Hypothalamus (tissue), 51 donors: Measurements from ENCODE around the gene TMEM150A.
A peak's percentile ranks its signal among the peaks of the same experiment; 100 is the strongest.
"Not testable (repeated sequence)": the region's sequence is repeated elsewhere in the genome, so short reads cannot be mapped to it uniquely, and the experiment has no call there.

Experiments
- DNase-seq, 51 donors: peaks; one replicate each; lab custom pipeline; 2025; lab: John Stamatoyannopoulos, UW

TMEM150A gene

DNA sequence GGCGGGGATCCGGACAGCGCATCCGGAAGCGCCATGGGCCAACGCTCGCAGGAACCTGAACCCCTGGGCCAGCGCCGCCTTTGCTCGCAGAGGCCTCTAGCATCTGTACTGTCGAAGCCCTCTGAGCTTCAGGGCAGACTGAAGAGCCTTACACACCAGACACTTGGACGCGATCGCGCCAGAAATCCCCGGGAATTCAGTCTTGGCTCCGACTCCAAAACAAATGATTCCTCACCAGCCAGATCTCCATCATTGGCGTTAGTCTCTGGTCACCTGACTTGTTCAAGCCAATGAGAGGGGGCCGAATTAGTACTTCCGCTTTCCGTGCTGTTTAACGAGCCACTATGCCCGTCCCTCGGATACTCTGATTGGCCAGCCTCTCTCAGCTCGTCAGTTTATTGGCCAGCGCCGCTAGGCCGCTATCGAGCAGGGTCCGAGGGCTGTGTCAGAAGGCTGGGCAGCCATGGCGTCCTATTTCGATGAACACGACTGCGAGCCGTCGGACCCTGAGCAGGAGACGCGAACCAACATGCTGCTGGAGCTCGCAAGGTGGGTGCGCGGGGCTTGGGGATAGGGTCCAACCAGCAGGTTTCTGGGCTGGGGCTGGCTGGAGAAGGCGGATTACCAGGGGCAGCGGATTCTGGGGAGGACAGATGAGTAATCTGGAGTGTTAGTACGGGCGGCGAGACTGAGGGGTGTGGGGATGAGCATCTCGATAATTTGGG lies 7.0 kb downstream of the TMEM150A start, which contains the start of gene RNF181:
Gene RNF181, plus strand, starts transcription at position 445 of the 725 bp plus-strand sequence. Its CDS starts 19 bp downstream, at position 464.
- peak; percentile 69 to 100 (median 97) for DNase-seq

DNA sequence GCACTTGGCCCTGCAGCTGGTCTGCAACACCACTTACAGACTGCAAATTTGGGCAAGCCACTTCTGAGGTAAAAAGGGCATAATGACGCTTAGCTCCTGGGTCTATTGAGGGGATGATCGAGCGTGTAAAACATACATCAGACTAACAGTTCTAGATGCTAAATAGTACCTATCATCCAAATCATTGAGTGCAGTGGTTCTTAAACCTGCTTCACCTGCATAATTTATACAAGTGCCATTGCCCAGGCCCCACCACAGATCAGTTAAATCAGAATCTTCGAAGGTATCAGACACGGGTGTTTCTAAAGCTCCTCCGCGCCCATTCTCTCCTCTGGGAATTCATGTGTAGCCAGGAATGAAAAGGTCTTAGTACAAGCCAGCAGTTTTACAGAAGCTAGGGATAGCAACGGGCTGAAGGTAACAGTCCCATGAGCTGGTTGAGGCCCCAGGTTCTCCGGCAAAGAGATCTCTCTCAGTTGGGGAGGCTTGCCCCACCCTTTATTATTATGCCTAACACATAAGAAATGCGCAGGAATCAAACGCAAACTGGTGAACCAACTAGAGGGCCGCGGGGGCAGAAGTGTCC lies 7.7 kb downstream of the TMEM150A start:
- no peak for DNase-seq

DNA sequence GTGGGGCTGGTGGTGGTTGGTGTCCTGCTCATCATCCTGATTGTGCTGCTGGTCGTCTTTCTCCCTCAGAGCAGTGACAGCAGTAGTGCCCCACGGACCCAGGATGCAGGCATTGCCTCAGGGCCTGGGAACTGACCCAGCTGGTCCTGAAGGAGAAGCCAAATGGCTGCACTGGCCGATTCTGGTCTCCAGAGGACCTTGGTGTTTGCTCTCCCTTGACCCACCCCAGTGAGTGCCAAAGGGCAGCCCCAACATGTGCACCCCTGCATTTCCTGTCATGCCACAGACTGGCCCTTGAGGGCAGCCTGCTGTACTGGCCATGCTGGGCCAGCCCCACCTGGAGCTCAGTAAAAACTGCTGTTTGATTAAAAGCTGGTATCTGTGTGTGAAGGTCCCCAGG lies 9.5 kb downstream of the TMEM150A start:
- no peak for DNase-seq

DNA sequence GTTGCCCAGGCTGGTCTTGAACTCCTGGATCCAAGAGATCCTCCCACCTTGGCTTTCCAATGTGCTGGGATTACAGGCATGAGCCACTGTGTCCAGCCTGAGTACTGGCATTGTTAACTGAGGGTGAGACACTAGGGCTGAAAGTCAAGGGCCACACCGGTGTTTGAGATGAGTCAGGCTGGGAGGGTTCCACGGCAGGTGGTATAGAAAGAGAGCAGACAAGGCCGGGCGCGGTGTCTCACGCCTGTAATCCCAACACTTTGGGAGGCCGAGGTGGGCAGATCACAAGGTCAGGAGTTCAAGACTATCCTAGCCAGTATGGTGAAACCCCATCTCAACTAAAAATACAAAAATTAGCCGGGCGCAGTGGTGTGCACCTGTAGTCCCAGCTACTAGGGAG lies 10.2 kb downstream of the TMEM150A start:
- not testable (repeated sequence) for DNase-seq

DNA sequence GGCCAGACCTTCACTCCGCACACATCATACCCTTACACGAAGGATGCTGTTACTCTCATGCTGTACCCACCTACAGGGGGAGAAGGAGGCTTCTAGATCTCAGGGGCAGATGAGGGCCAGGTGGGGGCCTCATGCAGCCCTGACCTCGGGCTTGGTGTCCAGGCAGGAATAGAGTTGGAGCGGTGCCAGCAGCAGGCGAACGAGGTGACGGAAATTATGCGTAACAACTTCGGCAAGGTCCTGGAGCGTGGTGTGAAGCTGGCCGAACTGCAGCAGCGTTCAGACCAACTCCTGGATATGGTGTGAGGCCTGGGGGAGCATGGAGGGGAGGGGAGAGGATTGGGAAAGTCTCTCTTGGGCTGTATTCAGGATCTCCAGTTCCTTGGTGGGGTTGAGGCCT lies 10.9 kb downstream of the TMEM150A start:
- no peak for DNase-seq

DNA sequence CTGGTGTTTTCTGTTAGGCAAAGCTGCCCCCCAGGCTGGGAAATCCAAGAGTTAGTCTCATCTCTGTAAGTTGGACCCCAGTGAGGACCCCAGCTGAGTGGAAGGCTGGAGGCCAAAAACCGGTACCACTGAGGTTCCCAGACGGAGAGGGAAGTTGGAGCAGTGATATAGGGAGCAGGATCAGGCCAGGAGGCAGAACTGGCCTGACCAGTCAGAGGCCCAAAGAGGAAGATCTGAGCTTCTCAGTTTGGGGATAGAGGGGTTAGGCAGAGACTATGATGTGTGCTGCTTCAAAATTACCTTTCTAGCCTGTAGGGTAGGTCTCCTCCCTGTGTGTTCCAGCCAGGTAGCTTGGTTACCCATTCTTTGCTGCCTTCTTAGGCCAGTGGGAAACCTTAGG lies 11.5 kb downstream of the TMEM150A start:
- DNase-seq, result no peak

DNA sequence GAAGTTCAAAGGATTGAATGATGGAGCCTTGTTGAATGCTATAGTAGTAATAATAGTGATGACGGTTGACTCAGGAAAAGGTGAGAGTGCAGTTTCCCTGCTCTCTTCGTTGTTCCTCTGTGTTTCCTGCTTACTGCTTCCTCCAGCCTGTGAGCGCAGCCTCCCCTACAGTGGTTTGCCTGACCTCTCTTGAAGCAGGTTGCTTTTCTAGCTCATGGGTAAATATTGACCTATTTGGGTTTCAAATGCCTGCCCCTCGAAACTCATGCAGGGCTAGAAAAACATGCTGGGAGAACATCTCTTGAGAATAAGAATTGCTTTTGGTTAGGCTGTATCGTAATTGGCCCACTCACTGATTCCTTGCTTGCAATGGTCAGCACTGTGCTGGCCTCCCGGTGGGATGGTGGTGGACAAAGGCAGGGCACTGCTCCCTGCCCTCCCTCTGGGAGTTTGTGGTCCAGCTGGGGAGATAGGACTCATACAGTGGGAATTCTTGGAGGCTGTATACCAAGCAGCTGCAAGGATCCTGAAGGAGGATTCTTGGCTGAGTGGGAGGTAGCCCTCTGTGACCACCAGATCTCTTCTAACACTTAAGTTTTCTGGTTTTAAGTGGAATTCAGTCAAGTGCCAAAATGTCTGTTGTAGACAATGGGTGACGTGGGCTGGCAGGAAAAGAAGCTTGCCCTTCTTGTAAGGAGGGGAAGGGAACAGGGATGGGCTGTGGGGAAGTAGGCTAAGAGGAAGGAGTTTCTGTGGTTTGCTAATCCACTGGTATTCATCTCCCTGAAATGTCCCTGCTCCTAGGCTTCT lies 12.3 kb downstream of the TMEM150A start:
- DNase-seq, result peak in 6 of 51 donors; percentile 14 to 39 (median 23)

DNA sequence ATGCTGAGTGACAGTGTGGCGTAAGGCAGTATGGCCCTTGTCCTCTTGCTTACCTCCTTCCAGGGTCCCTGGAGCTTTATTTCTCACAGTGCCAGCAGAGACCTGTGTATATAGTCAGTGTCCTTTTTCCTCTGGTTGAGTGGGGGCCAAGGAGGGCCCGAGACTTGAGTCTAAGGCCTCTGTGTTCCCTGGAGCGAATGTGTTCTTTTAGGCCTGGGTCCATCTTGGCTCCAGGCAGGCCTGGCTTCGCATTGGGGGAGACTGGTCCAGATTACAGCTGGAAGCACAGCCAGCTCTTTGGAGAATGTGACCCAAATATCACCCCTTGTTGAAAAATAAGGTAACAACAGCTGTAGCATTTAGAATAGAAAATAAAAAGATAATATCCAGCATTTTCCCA lies 13.3 kb downstream of the TMEM150A start:
- peak in 8 of 51 donors; percentile 13 to 46 (median 28) for DNase-seq

DNA sequence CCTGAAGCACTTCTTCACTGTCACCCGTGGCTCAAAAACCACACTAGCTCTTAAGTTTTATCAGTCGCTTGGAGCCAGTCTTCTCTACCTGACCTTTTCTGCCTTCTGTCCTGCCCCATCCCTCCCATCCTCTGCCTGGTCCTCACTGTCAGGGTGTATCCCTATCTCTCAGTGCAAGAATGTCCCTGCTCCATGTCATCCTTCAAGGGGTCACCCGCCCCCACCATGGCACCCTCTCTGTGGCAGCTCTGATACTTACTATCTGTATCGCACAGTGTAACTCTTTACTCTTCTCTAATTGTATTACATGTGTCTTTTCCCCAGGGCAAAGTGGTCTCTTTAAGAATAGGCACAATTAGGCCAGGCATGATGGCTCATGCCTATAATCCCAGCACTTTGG lies 13.9 kb downstream of the TMEM150A start:
- DNase-seq, result no peak

DNA sequence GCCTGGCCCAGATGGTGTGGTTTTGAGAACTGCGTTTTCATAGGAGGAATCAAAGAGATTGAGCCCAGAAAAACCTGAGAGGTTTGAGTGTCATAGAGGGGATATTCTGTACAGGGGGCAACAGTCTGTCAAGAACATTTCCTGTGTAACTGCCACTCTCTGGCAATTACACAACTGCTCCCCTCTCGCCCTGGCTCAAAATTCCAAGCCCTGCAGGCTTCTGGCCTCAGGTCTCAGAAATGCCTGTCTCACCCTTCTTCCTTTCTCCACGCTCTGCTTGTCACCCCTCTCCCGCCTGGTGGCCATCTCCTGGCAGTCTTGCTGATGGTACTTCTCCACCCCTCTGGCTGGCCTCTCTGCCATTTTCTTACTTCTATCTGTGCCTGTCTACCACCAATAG lies 14.3 kb downstream of the TMEM150A start:
- DNase-seq, result no peak

DNA sequence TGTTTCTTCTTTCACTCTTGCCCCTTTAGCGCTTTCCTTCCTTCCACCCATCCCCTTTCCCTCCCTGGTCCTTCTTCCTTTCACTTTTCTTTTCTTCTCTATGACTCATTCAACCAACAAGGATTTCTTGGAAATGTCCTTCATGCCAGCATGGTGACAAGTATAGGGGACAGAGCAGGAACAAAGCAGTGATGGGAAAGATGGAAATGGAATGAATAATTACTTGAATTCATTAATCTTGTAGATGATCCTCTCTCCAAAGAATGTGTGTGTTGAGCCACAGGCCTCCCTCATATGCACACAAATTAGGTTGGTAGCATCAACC lies 16.8 kb downstream of the TMEM150A start:
- DNase-seq, result no peak

DNA sequence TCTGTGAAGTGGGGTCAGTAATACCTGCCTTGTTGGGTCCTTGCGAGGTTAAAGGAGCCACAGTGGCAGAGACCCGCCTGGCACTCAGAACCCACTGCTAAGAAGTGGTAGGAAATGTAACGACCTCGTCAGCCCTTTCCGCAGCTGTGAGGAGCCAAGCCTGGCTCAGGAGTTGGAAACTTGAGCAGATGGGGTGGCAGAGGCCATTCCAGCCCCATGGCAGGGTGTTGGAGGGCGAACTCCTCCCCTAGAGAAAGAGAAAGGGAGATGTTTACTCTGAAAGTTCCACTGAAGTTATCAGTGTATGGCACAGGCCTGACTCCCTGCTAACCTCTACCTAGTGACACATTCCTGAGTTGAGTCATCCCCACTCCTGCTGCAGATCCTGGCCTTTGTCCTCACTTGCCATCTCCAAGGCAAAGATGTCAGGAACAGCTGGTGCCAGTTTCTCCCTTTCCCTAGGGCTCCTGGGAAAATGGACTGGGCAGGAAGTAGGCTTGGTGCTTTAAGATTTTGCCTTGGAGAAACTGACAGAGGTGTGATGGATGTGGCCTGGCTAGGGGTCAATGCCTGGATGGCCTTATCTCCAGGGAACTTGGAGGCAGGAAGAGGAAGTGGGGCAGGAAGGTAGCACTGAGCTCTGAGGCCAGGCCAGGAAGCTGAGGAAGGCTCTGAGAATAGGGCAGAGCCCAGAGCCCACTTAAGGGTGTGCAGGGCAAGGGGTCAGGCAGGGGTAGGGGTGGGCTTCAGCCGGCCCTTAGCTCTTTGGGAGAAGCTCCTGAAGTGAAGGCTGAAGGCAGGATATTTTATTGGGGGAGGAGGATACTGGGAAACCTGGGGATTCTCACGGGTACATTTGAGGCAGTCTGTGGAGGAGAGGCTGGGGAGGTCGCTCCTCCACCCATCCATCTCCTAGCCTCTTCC lies 17.4 kb downstream of the TMEM150A start:
- no peak for DNase-seq

DNA sequence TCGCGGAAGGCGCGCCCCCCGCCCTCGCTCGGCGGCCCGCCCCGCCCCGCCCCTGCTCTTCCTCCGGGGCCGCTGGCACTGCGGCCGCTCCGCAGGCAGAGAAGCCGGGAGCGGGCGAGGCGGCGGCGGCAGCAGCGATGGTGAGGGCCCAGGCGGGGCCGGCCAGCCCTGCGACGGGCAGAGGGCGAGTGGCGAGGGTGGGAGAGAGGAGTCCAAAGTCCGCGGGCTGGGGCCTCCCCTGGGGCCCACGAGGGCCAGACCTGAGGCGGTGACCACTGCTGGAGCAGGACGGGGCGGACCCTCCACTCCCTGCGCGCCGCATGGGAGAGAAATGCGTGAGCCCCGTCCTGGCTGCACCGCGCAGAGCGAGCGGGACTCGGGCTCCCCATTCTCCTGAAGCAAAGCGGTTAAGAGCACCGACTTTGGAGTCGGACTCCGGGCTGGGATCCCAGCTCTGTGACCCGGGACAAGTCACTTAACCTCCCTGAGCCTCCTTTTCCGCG lies 18.1 kb downstream of the TMEM150A start, which contains the start of gene VAMP5:
Gene VAMP5, plus strand, starts transcription at position 78 of the 503 bp plus-strand sequence. Its CDS starts 60 bp downstream, at position 138.
- peak in 8 of 51 donors; percentile 19 to 53 (median 26) for DNase-seq

DNA sequence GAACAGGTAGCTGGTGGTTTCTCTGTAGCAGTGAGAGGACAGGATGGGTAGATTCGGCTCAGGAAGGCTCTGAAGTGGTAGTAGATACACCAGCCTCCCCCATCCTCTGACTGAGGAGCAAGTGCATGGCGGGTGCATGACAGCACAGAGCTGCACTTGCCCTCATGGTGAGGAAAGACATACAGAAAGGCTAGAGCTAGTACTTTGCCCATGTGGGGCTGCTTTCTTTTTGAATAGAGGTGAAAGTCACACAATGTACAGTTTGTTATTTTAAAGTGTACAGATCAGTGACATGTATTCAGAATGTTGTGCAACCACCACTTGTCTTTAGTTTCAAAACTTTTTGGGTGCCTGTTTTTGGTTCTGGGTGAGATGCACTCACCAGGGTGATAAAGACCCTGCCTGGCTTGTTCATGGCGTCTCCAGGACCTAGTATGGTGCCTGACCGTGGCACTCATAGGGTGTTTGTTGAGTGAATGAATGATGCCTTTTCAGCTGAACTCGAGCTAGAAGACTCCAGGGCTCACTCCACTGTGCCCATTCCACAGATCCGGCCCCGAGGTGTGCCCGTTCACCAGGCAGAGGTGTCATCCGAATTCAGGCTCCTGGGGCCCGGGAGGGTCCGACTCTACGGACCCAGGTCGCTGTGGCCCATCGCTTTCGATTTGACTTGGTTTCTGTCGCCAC lies 18.7 kb downstream of the TMEM150A start:
- DNase-seq, result no peak

DNA sequence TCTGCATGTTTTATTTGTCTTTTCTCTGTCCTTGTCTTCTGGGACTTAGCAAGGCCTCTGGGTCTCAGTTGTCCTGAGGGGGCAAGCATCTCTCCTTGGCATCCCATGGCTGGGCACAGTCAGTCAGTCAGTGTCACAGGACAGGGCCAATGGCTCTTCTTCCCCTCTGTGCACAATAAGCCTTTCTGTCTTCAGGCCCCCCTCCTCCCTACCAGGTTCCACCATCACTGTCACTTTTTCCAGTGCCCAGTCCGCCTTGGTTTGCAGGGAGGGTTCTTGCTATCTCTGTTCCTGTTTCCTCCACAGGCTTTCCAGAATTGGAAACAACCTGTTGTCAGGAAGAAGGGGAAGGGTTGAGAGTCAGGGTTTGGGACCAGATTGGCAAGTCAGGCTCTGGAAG lies 20.0 kb downstream of the TMEM150A start:
- DNase-seq, result peak in 7 of 51 donors; percentile 13 to 42 (median 27)

DNA sequence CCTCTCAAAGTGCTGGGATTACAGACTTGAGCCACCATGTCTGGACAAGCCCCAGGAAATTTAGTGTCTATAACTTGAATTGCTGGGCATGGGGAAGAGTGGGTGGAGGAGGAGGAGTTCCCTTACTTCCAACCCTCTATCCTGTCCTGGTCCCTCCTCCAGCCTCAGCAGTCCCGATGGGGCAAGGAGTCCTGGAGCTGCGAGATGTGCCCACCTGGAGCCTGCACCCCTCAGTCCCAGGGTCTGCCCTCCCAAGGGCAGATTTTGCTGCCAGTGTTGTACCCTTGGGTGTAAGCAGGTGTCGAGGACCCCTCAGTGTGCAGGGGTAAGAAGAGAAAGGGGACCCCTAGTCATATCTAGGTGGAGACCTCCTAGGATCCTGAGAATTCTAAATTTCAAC lies 22.3 kb downstream of the TMEM150A start:
- no peak for DNase-seq

DNA sequence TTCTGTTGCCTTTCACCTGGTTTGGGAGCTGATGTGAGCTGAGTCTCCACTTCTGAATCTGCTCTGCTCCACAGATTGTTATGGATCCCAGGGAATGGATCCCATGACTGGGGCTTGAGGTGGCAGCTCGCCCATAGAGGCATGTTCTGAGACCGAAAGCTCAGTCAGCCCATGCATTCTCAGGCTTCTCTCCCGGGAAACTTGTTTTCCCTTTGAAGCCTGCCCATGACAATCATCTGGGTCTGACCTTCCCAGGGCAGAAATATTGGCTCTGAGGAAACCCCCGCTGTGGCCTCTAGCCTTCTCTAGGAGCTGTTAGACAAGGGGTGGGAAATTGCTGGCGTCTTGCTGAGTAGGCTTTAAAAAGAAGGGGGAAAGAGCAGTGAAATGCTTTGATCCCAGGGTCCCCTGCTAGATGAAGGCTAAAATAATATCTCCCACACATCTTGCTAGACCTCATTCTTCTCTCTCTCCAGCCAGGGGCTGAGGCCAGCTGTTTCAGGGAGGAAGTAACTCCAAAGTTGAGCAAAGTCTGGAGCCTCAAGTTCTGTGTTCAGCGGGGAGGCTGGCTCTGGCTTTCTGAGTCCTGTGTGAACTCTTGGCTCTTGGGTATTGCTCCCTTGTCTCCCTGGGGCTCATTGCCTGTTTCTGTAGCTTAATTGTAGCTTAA lies 23.1 kb downstream of the TMEM150A start:
- DNase-seq, result peak in 1 of 51 donors; percentile 24

DNA sequence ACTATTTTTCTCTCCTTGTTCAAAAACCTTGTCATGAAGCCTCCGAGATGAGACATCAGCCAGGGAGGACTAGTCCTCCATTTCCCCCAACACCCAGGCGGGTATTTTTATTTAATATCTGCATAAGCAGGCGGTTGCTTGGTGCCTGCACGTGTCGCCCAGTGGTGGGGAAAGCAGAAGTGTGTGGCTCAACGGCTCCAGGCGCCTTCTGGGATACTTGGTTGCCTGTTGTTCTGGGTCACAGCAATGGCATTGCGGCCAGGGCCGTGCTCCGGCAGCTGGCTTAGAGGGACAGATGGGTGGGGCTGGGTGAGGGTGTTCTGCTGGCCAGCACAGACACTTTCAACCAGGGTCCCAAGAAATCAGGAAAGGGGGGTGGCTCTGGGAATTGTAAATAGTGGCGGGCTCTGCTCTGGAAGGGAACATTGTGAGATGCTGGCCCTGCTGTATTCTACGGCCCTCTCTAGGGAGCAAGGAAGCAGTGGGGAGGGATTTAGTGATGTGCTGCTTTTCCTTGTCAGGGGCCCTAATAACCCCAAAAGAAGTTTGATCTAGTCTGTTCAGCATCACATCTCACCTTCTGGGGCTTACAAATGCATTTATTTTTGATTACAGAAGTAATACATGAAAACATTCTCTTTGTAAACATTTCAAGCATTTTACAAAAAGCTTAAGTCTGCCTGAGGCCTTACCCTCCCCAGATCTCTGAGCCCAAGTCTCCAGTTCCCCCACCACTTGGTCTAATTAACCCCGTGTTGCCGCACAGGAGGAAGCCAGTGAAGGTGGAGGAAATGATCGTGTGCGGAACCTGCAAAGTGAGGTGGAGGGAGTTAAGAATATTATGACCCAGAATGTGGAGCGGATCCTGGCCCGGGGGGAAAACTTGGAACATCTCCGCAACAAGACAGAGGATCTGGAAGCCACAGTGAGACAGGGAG lies 24.0 kb downstream of the TMEM150A start:
- DNase-seq, result peak in 6 of 51 donors; percentile 15 to 31 (median 20)
